Trophoblast cell (in vitro differentiated cells and primary cell): ENCODE results near the gene GGT1.
A peak's percentile ranks its signal among the peaks of the same experiment; 100 is the strongest.

Experiments used
- DNase-seq, 2 donors: peaks; one replicate each; pipeline ENCODE4 v3.0.0-alpha.2; 2016
- H2AFZ ChIP-seq: 2 replicates; pipeline ENCODE4 v1.6.1; 2013; ENCODE audit warnings: low read length, moderate library complexity, mild to moderate bottlenecking; ENCODE audit not compliant: insufficient read depth, poor library complexity
- H2AK5ac ChIP-seq: 2 replicates; pipeline ENCODE4 v1.6.1; 2013; ENCODE audit warnings: mild to moderate bottlenecking, low read length
- H2BK120ac ChIP-seq: 2 replicates; pipeline ENCODE4 v1.6.1; 2013; ENCODE audit warnings: low read length, mild to moderate bottlenecking, moderate library complexity; ENCODE audit not compliant: insufficient read depth, poor library complexity
- H2BK12ac ChIP-seq: 2 replicates; pipeline ENCODE4 v1.6.1; 2013; ENCODE audit warnings: mild to moderate bottlenecking, low read length, moderate library complexity
- H2BK5ac ChIP-seq: 2 replicates; pipeline ENCODE4 v1.6.1; 2013; ENCODE audit warnings: low read length, low read depth, moderate library complexity, mild to moderate bottlenecking; ENCODE audit not compliant: poor library complexity
- H3K14ac ChIP-seq: 2 replicates; pipeline ENCODE4 v1.6.1; 2013; ENCODE audit warnings: mild to moderate bottlenecking, low read length
- H3K18ac ChIP-seq: 2 replicates; pipeline ENCODE4 v1.6.1; 2013; ENCODE audit warnings: mild to moderate bottlenecking, low read length
- H3K23ac ChIP-seq: 2 replicates; pipeline ENCODE4 v1.6.1; 2013; ENCODE audit warnings: low read length
- H3K27ac ChIP-seq: 2 replicates; pipeline ENCODE4 v1.5.1; 2013; ENCODE audit warnings: low read depth, mild to moderate bottlenecking, inconsistent platforms, low read length, moderate library complexity
- H3K27me3 ChIP-seq: 2 replicates; pipeline ENCODE4 v1.6.1; 2013; ENCODE audit warnings: inconsistent platforms, mild to moderate bottlenecking, low read length, moderate library complexity; ENCODE audit not compliant: insufficient read depth
- H3K36me3 ChIP-seq, 2 experiments: 1 replicate in 1 of 2; 2 replicates in 1 of 2; pipeline ENCODE4 v1.6.1; 2013; ENCODE audit warnings: low read length in 2 of 2, mild to moderate bottlenecking in 2 of 2, moderate library complexity in 1 of 2; ENCODE audit not compliant: insufficient read depth in 2 of 2, control insufficient read depth in 1 of 2
- H3K4ac ChIP-seq: 2 replicates; pipeline ENCODE4 v1.6.1; 2013; ENCODE audit warnings: low read depth, mild to moderate bottlenecking, low read length, moderate library complexity
- H3K4me1 ChIP-seq, 2 experiments: 1 replicate in 1 of 2; 2 replicates in 1 of 2; pipeline ENCODE4 v1.6.1; 2013; ENCODE audit warnings: low read length in 2 of 2, mild to moderate bottlenecking in 2 of 2, moderate library complexity in 1 of 2; ENCODE audit not compliant: insufficient read depth in 2 of 2, control insufficient read depth in 1 of 2
- H3K4me2 ChIP-seq: 2 replicates; pipeline ENCODE4 v1.6.1; 2013; ENCODE audit warnings: inconsistent platforms, mild to moderate bottlenecking, low read length, moderate library complexity
- H3K4me3 ChIP-seq: 2 replicates; pipeline ENCODE4 v1.5.1; 2013; ENCODE audit warnings: mild to moderate bottlenecking, low read depth, low read length, inconsistent platforms
- H3K79me1 ChIP-seq: one replicate; pipeline ENCODE4 v1.6.1; 2013; ENCODE audit warnings: low read length
- H3K79me2 ChIP-seq: 2 replicates; pipeline ENCODE4 v1.6.1; 2013; ENCODE audit warnings: low read length, mild to moderate bottlenecking; ENCODE audit not compliant: control insufficient read depth, insufficient read depth, poor library complexity
- H3K9ac ChIP-seq: 2 replicates; pipeline ENCODE4 v1.6.1; 2013; ENCODE audit warnings: mild to moderate bottlenecking, low read length
- H3K9me3 ChIP-seq: 2 replicates; pipeline ENCODE4 v1.6.1; 2013; ENCODE audit warnings: low read depth, mild to moderate bottlenecking, control low read depth, inconsistent platforms, low read length; ENCODE audit not compliant: insufficient read depth
- H4K12ac ChIP-seq: 2 replicates; pipeline ENCODE4 v1.6.1; 2013; ENCODE audit warnings: low read depth, mild to moderate bottlenecking, low read length, moderate library complexity
- H4K8ac ChIP-seq: 2 replicates; pipeline ENCODE4 v1.6.1; 2013; ENCODE audit warnings: low read depth, mild to moderate bottlenecking, low read length, moderate library complexity
- H4K91ac ChIP-seq: one replicate; pipeline ENCODE4 v1.6.1; 2013; ENCODE audit warnings: low read depth, mild to moderate bottlenecking, low read length, moderate library complexity
- WGBS: extraction: QIAGEN DNeasy Blood & Tissue Kit; methylation state at CpG from one replicate; pipeline ENCODE4 v1.1.7; 2013; ENCODE audit warnings: missing lambda C conversion rate; ENCODE audit not compliant: insufficient read length, insufficient coverage; ENCODE audit errors: extremely low coverage; 5-methylcytosine and 5-hydroxymethylcytosine counted together

Gene GGT1

GRCh38 chr22:24565077-24565476 is 37.9 kb upstream of the GGT1 start:
- Histone ChIP-seq H2BK120ac (no peak overlapping the region), H2BK12ac (no peak overlapping the region), H3K79me1 (no peaks in the 10 kb centered on the region), H3K9ac (no peak overlapping the region), H3K9me3 (no peaks in the 10 kb centered on the region), H3K27me3 (no peaks in the 10 kb centered on the region), H2AK5ac (no peak overlapping the region), H3K79me2 (peaks cover 5% of the 10 kb centered on the region), H4K8ac (no peak overlapping the region), H4K91ac (no peak overlapping the region), H3K4me3 (no peak overlapping the region), H4K12ac (no peak overlapping the region), H3K18ac (no peak overlapping the region), H2AFZ (no peak overlapping the region), H3K4me2 (no peak overlapping the region), H3K27ac (no peak overlapping the region), H3K14ac (no peak overlapping the region), H3K4me1 (no peaks in the 10 kb centered on the region), H3K23ac (no peak overlapping the region), H3K4ac (no peak overlapping the region), H2BK5ac (no peak overlapping the region), H3K36me3 (peaks cover 33 to 57% of the 10 kb centered on the region in 2 experiments)
- no peak for DNase-seq
- whole genome bisulfite sequencing, result no CpG with 5 or more reads among the region's 2 CpGs

GRCh38 chr22:24566899-24567511 is 36.0 kb upstream of the GGT1 start:
- Histone ChIP-seq H2BK12ac (no peak overlapping the region), H3K9me3 (no peaks in the 10 kb centered on the region), H4K12ac (no peak overlapping the region), H3K18ac (no peak overlapping the region), H3K14ac (no peak overlapping the region), H2AK5ac (no peak overlapping the region), H3K4me3 (no peak overlapping the region), H2BK120ac (no peak overlapping the region), H4K8ac (no peak overlapping the region), H3K27me3 (no peaks in the 10 kb centered on the region), H3K4ac (no peak overlapping the region), H2BK5ac (no peak overlapping the region), H3K79me1 (no peaks in the 10 kb centered on the region), H3K36me3 (peaks cover 32 to 58% of the 10 kb centered on the region in 2 experiments), H4K91ac (no peak overlapping the region), H3K27ac (no peak overlapping the region), H3K4me1 (no peaks in the 10 kb centered on the region), H3K9ac (no peak overlapping the region), H2AFZ (no peak overlapping the region), H3K79me2 (no peaks in the 10 kb centered on the region), H3K4me2 (no peak overlapping the region), H3K23ac (no peak overlapping the region)
- WGBS, result no CpG with 5 or more reads among the region's 8 CpGs
- DNase-seq, result no peak

GRCh38 chr22:24567668-24568067 is 35.3 kb upstream of the GGT1 start:
- H3K36me3 ChIP-seq, result peaks cover 36 to 65% of the 10 kb centered on the region in 2 experiments
- H3K4me2 ChIP-seq, result no peak overlapping the region
- no peak overlapping the region for H4K8ac ChIP-seq
- no peaks in the 10 kb centered on the region for H3K79me2 ChIP-seq
- H3K4me3 ChIP-seq, result no peak overlapping the region
- no peak overlapping the region for H2BK12ac ChIP-seq
- no CpG with 5 or more reads among the region's 10 CpGs for WGBS
- H3K14ac ChIP-seq, result no peak overlapping the region
- H2AK5ac ChIP-seq, result no peak overlapping the region
- DNase-seq, result no peak
- no peak overlapping the region for H2BK5ac ChIP-seq
- H4K91ac ChIP-seq, result no peak overlapping the region
- no peaks in the 10 kb centered on the region for H3K4me1 ChIP-seq
- no peaks in the 10 kb centered on the region for H3K79me1 ChIP-seq
- H2AFZ ChIP-seq, result no peak overlapping the region
- no peak overlapping the region for H2BK120ac ChIP-seq
- H3K9me3 ChIP-seq, result no peaks in the 10 kb centered on the region
- H3K9ac ChIP-seq, result no peak overlapping the region
- no peak overlapping the region for H3K27ac ChIP-seq
- H4K12ac ChIP-seq, result no peak overlapping the region
- no peak overlapping the region for H3K23ac ChIP-seq
- no peak overlapping the region for H3K4ac ChIP-seq
- H3K27me3 ChIP-seq, result no peaks in the 10 kb centered on the region
- H3K18ac ChIP-seq, result peak overlapping the region; percentile 17

GRCh38 chr22:24571266-24571665 is 31.7 kb upstream of the GGT1 start:
- WGBS, result no CpG with 5 or more reads among the region's 7 CpGs
- H3K4ac ChIP-seq, result no peak overlapping the region

More at GRCh38 chr22:24571266-24571665, 31.7 kb upstream of the GGT1 start:
- Histone ChIP-seq H2BK12ac (no peak overlapping the region), H3K27ac (no peak overlapping the region), H3K4me1 (no peaks in the 10 kb centered on the region), H2BK120ac (no peak overlapping the region), H3K27me3 (no peaks in the 10 kb centered on the region), H4K91ac (no peak overlapping the region), H3K14ac (no peak overlapping the region), H3K79me2 (no peaks in the 10 kb centered on the region), H3K36me3 (peaks cover 41 to 64% of the 10 kb centered on the region in 2 experiments), H3K79me1 (no peaks in the 10 kb centered on the region), H3K23ac (no peak overlapping the region), H4K12ac (no peak overlapping the region), H2BK5ac (no peak overlapping the region), H2AFZ (no peak overlapping the region), H3K18ac (no peak overlapping the region), H2AK5ac (no peak overlapping the region), H3K4me3 (no peak overlapping the region), H3K9me3 (no peaks in the 10 kb centered on the region), H3K4me2 (no peak overlapping the region), H3K9ac (no peak overlapping the region), H4K8ac (no peak overlapping the region)
- DNase-seq, result no peak
